Hepatocyte (in vitro differentiated cells): Measurements from ENCODE around the gene PALD1. TPM values are rescaled to one million over a fixed set of nuclear protein-coding genes. Genes with fewer than 3 reads are reported as not detected.

Experiments used
- DNase-seq: peaks from one replicate; pipeline ENCODE4 v3.0.0-alpha.2; 2016; ENCODE audit warnings: low spot score
- H2AFZ ChIP-seq: fragments of 200-600 bp; sonication (generic); 2 replicates; pipeline ENCODE4 v1.6.0; 2016; ENCODE audit warnings: antibody characterized with exemption, mild to moderate bottlenecking
- H3K27ac ChIP-seq: fragments of 200-600 bp; sonication (generic); 2 replicates; pipeline ENCODE4 v1.5.1; 2016; ENCODE audit warnings: mild to moderate bottlenecking
- H3K27me3 ChIP-seq: fragments of 200-600 bp; sonication (generic); 2 replicates; pipeline ENCODE4 v1.6.1; 2016
- H3K36me3 ChIP-seq: fragments of 200-600 bp; sonication (generic); replicated peaks from 2 replicates; pipeline ENCODE4 v1.5.1; 2016; ENCODE audit warnings: low read depth; ENCODE audit not compliant: insufficient read depth
- H3K4me1 ChIP-seq: fragments of 200-600 bp; sonication (generic); 2 replicates; pipeline ENCODE4 v1.5.1; 2016; ENCODE audit warnings: mild to moderate bottlenecking, moderate library complexity; ENCODE audit not compliant: insufficient read depth
- H3K4me2 ChIP-seq: fragments of 200-600 bp; sonication (generic); 2 replicates; pipeline ENCODE4 v1.6.0; 2016
- H3K4me3 ChIP-seq: fragments of 200-600 bp; sonication (generic); 2 replicates; pipeline ENCODE4 v1.5.1; 2016; ENCODE audit warnings: mild to moderate bottlenecking
- H3K79me2 ChIP-seq: fragments of 200-600 bp; sonication (generic); 2 replicates; pipeline ENCODE4 v1.6.0; 2017; ENCODE audit warnings: mild to moderate bottlenecking
- H3K9me2 ChIP-seq: fragments of 200-600 bp; sonication (generic); replicated peaks from 2 replicates; pipeline ENCODE4 v1.6.0; 2017; ENCODE audit warnings: mild to moderate bottlenecking; ENCODE audit not compliant: insufficient read depth
- H3K9me3 ChIP-seq: fragments of 200-600 bp; sonication (generic); 2 replicates; pipeline ENCODE4 v1.5.1; 2016; ENCODE audit warnings: low read depth, mild to moderate bottlenecking
- H4K20me1 ChIP-seq: fragments of 200-600 bp; sonication (generic); 2 replicates; pipeline ENCODE4 v1.6.0; 2016; ENCODE audit warnings: mild to moderate bottlenecking; ENCODE audit not compliant: insufficient read depth, poor library complexity, severe bottlenecking
- EZH2 ChIP-seq: fragments of 200-600 bp; sonication (generic); IDR thresholded peaks from 2 replicates; pipeline ENCODE4 v1.6.1; 2016; ENCODE audit warnings: antibody characterized with exemption, mild to moderate bottlenecking, borderline replicate concordance
- EZH2phosphoT487 ChIP-seq: fragments of 200-600 bp; sonication (generic); IDR thresholded peaks from one replicate; pipeline ENCODE4 v1.6.1; 2018; ENCODE audit warnings: antibody characterized with exemption, mild to moderate bottlenecking, low read depth, moderate library complexity; ENCODE audit not compliant: unreplicated experiment, severe bottlenecking
- WGBS: methylation state at CpG from one replicate; pipeline ENCODE4 v1.1.6; 2016; ENCODE audit warnings: low lambda C conversion rate; ENCODE audit errors: missing lambda C conversion rate; 5-methylcytosine and 5-hydroxymethylcytosine counted together
- polyA plus RNA-seq: library from polyadenylated mRNA; unstranded; fragments of >200 nt; fragmentation: Nextera tagmentation; extraction: Ambion mirVana; gene quantifications from 2 replicates; pipeline ENCODE4 v1.2.1, GENCODE V29; 2016
- total RNA-seq: library from RNA; depleted of rRNA; stranded (reverse); fragments of >200 nt; gene quantifications from 2 replicates; pipeline ENCODE4 v1.2.3, GENCODE V29; 2014
- TF ChIP-seq, protein P1 (sequence below): fragments of 200-600 bp; sonication (generic); IDR thresholded peaks from 2 replicates; pipeline ENCODE4 v1.5.1; 2016; ENCODE audit warnings: antibody characterized with exemption, mild to moderate bottlenecking; ENCODE audit not compliant: poor library complexity

The PALD1 gene
- total and polyA plus RNA-seq, 2 experiments from 2014 or later, result 1.3 to 2.2 TPM

DNA sequence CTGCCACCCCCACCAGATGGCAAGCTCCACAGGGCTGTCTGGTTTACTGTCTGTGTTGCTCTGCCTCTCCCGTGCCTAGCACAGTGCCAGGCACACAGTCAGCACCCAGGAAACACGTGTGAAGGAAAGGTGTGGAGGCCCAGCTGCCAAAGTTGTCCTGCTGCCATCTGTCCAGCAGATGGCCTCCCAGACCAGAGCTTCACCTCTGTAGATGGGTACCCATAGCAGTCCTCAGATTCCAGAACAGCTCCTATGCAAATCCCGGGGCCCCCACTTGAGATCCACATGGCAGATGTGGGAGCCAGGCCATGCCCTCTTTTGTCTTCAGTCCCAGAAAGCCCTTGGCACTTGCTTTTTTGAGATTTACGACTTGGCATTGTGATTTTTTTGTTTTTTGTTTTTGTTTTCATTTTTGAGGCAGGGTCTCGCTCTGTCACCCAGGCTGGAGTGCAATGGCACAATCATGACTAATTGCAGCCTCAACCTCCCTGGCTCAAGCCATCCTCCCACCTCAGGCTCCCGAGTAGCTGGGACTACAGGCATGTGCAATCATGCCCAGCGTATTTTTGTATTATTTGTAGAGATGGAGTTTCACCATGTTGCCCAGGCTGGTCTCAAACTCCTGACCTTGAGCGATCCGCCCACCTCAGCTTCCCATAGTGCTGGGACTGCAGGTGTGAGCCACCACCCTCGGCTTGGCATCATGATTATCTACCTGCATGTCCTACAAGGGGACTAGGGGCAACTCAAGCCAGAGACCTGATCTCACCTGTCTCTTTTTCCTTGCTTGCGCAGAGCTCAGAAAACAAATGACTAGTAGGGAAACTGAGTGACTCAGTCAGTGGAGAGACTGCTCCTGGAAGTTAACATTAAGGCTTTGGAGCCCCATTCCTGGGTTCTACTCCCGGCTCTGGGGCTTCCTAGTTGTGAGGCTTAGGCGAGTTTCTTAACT is 16.9 kb upstream of the PALD1 start:
- peak; percentile 72 for DNase-seq
- Histone ChIP-seq H3K79me2 (no peaks in the 10 kb centered on the region), H3K4me3 (no peak overlapping the region), H3K9me3 (no peaks in the 10 kb centered on the region), H3K27ac (no peak overlapping the region), H4K20me1 (no peaks in the 10 kb centered on the region), H2AFZ (no peak overlapping the region), H3K4me2 (no peak overlapping the region), H3K36me3 (no peaks in the 10 kb centered on the region), H3K9me2 (no peaks in the 10 kb centered on the region), H3K4me1 (peaks cover 13% of the 10 kb centered on the region), H3K27me3 (peaks cover 22% of the 10 kb centered on the region)
- no peak for TF ChIP-seq EZH2phosphoT487
- TF ChIP-seq, protein P1, sequence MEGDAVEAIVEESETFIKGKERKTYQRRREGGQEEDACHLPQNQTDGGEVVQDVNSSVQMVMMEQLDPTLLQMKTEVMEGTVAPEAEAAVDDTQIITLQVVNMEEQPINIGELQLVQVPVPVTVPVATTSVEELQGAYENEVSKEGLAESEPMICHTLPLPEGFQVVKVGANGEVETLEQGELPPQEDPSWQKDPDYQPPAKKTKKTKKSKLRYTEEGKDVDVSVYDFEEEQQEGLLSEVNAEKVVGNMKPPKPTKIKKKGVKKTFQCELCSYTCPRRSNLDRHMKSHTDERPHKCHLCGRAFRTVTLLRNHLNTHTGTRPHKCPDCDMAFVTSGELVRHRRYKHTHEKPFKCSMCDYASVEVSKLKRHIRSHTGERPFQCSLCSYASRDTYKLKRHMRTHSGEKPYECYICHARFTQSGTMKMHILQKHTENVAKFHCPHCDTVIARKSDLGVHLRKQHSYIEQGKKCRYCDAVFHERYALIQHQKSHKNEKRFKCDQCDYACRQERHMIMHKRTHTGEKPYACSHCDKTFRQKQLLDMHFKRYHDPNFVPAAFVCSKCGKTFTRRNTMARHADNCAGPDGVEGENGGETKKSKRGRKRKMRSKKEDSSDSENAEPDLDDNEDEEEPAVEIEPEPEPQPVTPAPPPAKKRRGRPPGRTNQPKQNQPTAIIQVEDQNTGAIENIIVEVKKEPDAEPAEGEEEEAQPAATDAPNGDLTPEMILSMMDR, result peak; percentile 75
- 57% methylated on average over 13 of the region's 13 CpGs for WGBS

DNA sequence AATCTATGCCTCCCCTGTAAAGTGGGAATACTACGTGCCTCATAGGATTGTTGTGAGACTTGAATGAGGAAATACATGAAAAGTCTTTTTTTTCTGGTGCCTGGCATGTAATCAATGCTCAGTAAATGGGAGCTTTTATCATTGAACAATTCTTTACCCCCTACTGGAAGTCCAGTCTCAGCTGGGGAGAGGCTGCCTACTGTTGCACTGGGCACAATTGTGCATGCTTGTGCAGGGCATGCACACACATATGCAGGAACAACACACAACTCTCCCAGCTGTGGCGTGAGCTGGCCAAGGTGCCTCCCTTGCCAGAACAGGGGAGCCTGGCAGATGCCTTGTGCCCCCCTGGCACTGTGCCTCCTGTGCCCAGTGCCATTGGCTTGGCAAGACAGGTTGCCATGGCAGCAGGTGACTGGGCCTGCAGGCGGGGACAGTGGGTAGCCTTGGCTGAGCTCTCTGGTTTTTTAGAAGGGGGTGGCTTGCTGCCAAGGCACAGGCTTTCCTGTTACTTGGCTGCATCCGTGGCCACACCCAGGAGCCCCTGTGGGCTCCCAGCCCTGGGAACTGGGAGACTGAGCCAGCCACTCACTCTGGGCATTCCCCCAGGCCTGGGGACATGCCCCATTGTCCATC is 16.1 kb upstream of the PALD1 start:
- Histone ChIP-seq H3K27me3 (peaks cover 17% of the 10 kb centered on the region), H2AFZ (no peak overlapping the region), H3K4me2 (no peak overlapping the region), H3K4me3 (no peak overlapping the region), H3K79me2 (no peaks in the 10 kb centered on the region), H4K20me1 (no peaks in the 10 kb centered on the region), H3K9me3 (no peaks in the 10 kb centered on the region), H3K9me2 (no peaks in the 10 kb centered on the region), H3K27ac (no peak overlapping the region), H3K36me3 (no peaks in the 10 kb centered on the region), H3K4me1 (peaks cover 13% of the 10 kb centered on the region)
- no peak for DNase-seq
- 80% methylated on average over 4 of the region's 4 CpGs for WGBS
- TF ChIP-seq, protein P1, result no peak
- no peak for TF ChIP-seq EZH2phosphoT487
- no peak for TF ChIP-seq EZH2

DNA sequence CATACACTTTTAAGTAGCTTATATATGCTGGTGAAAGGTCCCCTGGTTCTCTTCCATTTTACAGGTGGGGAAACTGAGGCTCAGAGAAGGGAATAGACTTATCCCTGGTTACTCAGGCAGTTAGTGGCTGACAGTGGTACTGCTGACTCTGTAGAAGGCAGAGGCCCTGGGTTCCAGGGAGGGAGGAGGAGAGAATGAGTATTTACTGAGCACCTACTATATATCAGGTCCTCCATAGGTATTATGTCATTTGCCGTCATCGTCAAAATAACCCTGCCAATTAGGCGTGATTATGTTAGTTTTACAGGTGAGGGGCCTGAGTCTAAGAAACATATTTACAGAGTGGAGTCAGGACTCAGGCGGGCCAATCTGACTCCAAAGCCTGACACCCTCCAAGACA is 13.3 kb upstream of the PALD1 start:
- H3K4me3 ChIP-seq, result no peak overlapping the region
- no peak for DNase-seq
- no peaks in the 10 kb centered on the region for H3K27me3 ChIP-seq
- no peaks in the 10 kb centered on the region for H3K79me2 ChIP-seq
- H3K27ac ChIP-seq, result no peak overlapping the region
- H4K20me1 ChIP-seq, result no peaks in the 10 kb centered on the region
- H3K4me1 ChIP-seq, result no peaks in the 10 kb centered on the region
- H3K36me3 ChIP-seq, result no peaks in the 10 kb centered on the region
- 96% methylated on average over 4 of the region's 4 CpGs for WGBS
- H3K9me3 ChIP-seq, result no peaks in the 10 kb centered on the region
- H2AFZ ChIP-seq, result no peak overlapping the region
- no peak overlapping the region for H3K4me2 ChIP-seq
- TF ChIP-seq, protein P1, result no peak
- no peak for TF ChIP-seq EZH2
- TF ChIP-seq EZH2phosphoT487, result no peak
- no peaks in the 10 kb centered on the region for H3K9me2 ChIP-seq
